Neuronal stem cell (in vitro differentiated cells): Measurements from ENCODE around the gene PSMA8.
"Not testable (repeated sequence)": the region's sequence is repeated elsewhere in the genome, so short reads cannot be mapped to it uniquely, and the experiment has no call there.

Experiments used
- DNase-seq: peaks from one replicate; pipeline ENCODE4 v3.0.0-alpha.2; 2013; ENCODE audit warnings: low spot score
- H2AFZ ChIP-seq: one replicate; pipeline ENCODE4 v1.6.1; 2013; ENCODE audit warnings: mild to moderate bottlenecking, low read length, inconsistent platforms
- H2AK5ac ChIP-seq: 2 replicates; pipeline ENCODE4 v1.6.1; 2013; ENCODE audit warnings: low read depth, mild to moderate bottlenecking, inconsistent platforms, low read length, moderate library complexity, mixed read lengths
- H2BK120ac ChIP-seq: 2 replicates; pipeline ENCODE4 v1.6.1; 2013; ENCODE audit warnings: low read depth, mild to moderate bottlenecking, inconsistent platforms, low read length, moderate library complexity, mixed read lengths
- H2BK12ac ChIP-seq: one replicate; pipeline ENCODE4 v1.6.1; 2013; ENCODE audit warnings: low read length, inconsistent platforms
- H2BK15ac ChIP-seq: 2 replicates; pipeline ENCODE4 v1.6.1; 2013; ENCODE audit warnings: mild to moderate bottlenecking, low read length, inconsistent platforms, mixed read lengths
- H2BK5ac ChIP-seq: one replicate; pipeline ENCODE4 v1.6.1; 2013; ENCODE audit warnings: inconsistent platforms, mild to moderate bottlenecking, low read length, moderate library complexity
- H3K14ac ChIP-seq: one replicate; pipeline ENCODE4 v1.6.1; 2013; ENCODE audit warnings: low read length, inconsistent platforms
- H3K18ac ChIP-seq: 2 replicates; pipeline ENCODE4 v1.6.1; 2013; ENCODE audit warnings: low read length, inconsistent platforms
- H3K23ac ChIP-seq: 2 replicates; pipeline ENCODE4 v1.6.1; 2013; ENCODE audit warnings: low read depth, mild to moderate bottlenecking, mixed read lengths, low read length, inconsistent platforms; ENCODE audit not compliant: poor library complexity
- H3K27ac ChIP-seq: replicated peaks from 3 replicates; pipeline ENCODE4 v1.5.1; 2013; ENCODE audit warnings: low read length, inconsistent platforms
- H3K27me3 ChIP-seq, 3 experiments: 2 replicates each; pipeline ENCODE4 v1.6.1; 2013; ENCODE audit warnings: low read length in 3 of 3, mild to moderate bottlenecking in 2 of 3, inconsistent platforms in 1 of 3, low read depth in 1 of 3, mixed read lengths in 1 of 3, moderate library complexity in 1 of 3; ENCODE audit not compliant: control insufficient read depth in 3 of 3, insufficient read depth in 3 of 3
- H3K36me3 ChIP-seq, 2 donors: replicated peaks in 1 of 2; 2 replicates each; pipeline ENCODE4 v1.6.1; 2013; ENCODE audit warnings: low read length in 2 of 2; ENCODE audit not compliant: control insufficient read depth in 2 of 2, insufficient read depth in 2 of 2
- H3K4ac ChIP-seq: 2 replicates; pipeline ENCODE4 v1.6.1; 2013; ENCODE audit warnings: inconsistent platforms, mild to moderate bottlenecking, low read length, moderate library complexity
- H3K4me1 ChIP-seq, 2 donors: 1 replicate in 1 of 2; 2 replicates in 1 of 2; pipeline ENCODE4 v1.6.1; 2013; ENCODE audit warnings: low read length in 2 of 2, low read depth in 1 of 2; ENCODE audit not compliant: control insufficient read depth in 2 of 2, insufficient read depth in 1 of 2
- H3K4me2 ChIP-seq: one replicate; pipeline ENCODE4 v1.6.1; 2013; ENCODE audit warnings: mild to moderate bottlenecking, low read length, inconsistent platforms; ENCODE audit not compliant: insufficient read depth, poor library complexity, severe bottlenecking
- H3K4me3 ChIP-seq, 2 donors: 2 replicates each; pipeline ENCODE4 v1.5.1; 2013; ENCODE audit warnings: low read length in 2 of 2, mild to moderate bottlenecking in 2 of 2, inconsistent platforms in 1 of 2, moderate library complexity in 1 of 2
- H3K79me1 ChIP-seq: one replicate; pipeline ENCODE4 v1.6.1; 2013; ENCODE audit warnings: low read depth, mild to moderate bottlenecking, inconsistent platforms, low read length, moderate library complexity
- H3K9ac ChIP-seq: one replicate; pipeline ENCODE4 v1.6.1; 2013; ENCODE audit warnings: mild to moderate bottlenecking, low read depth, low read length, inconsistent platforms; ENCODE audit not compliant: poor library complexity
- H3K9me3 ChIP-seq, 2 donors: replicated peaks in 1 of 2; 2 replicates each; pipeline versions ENCODE3 to v1.6.1; 2013; ENCODE audit warnings: low read length in 2 of 2, mild to moderate bottlenecking in 2 of 2, inconsistent platforms in 1 of 2, low read depth in 1 of 2, mixed read lengths in 1 of 2, moderate library complexity in 1 of 2; ENCODE audit not compliant: control insufficient read depth in 2 of 2, insufficient read depth in 1 of 2
- H4K8ac ChIP-seq: one replicate; pipeline ENCODE4 v1.6.1; 2013; ENCODE audit warnings: low read depth, mild to moderate bottlenecking, inconsistent platforms, low read length, moderate library complexity
- H4K91ac ChIP-seq: one replicate; pipeline ENCODE4 v1.6.1; 2013; ENCODE audit warnings: low read length, low read depth, mild to moderate bottlenecking, inconsistent platforms; ENCODE audit not compliant: poor library complexity
- WGBS, 2 donors: extraction: QIAGEN DNeasy Blood & Tissue Kit; methylation state at CpG; one replicate each; pipeline ENCODE4 v1.1.7; 2013; ENCODE audit warnings: missing lambda C conversion rate in 2 of 2, mixed read lengths in 1 of 2; ENCODE audit not compliant: insufficient read length in 2 of 2, insufficient replicate concordance in 1 of 2; ENCODE audit errors: extremely low coverage in 2 of 2; 5-methylcytosine and 5-hydroxymethylcytosine counted together

Gene PSMA8

GRCh38 chr18:26119246-26119645 is 14.4 kb upstream of the PSMA8 start:
- Histone ChIP-seq H3K18ac (no peak overlapping the region), H2BK120ac (no peak overlapping the region), H3K27ac (no peak overlapping the region), H3K23ac (no peak overlapping the region), H2BK15ac (no peak overlapping the region), H3K79me1 (no peaks in the 10 kb centered on the region), H2AFZ (no peak overlapping the region), H3K27me3 (no peaks in the 10 kb centered on the region), H4K91ac (no peak overlapping the region), H2AK5ac (no peak overlapping the region), H3K4me2 (no peak overlapping the region), H4K8ac (no peak overlapping the region), H2BK12ac (no peak overlapping the region), H3K14ac (no peak overlapping the region), H3K4ac (no peak overlapping the region), H3K9me3 (peaks cover 2 to 3% of the 10 kb centered on the region in 2 donors), H3K4me3 (no peak overlapping the region), H2BK5ac (no peak overlapping the region), H3K36me3 (no peaks in the 10 kb centered on the region), H3K9ac (no peak overlapping the region), H3K4me1 (no peaks in the 10 kb centered on the region)
- DNase-seq: no peak
- WGBS, 2 donors: no CpG with 5 or more reads among the region's 5 CpGs

DNA sequence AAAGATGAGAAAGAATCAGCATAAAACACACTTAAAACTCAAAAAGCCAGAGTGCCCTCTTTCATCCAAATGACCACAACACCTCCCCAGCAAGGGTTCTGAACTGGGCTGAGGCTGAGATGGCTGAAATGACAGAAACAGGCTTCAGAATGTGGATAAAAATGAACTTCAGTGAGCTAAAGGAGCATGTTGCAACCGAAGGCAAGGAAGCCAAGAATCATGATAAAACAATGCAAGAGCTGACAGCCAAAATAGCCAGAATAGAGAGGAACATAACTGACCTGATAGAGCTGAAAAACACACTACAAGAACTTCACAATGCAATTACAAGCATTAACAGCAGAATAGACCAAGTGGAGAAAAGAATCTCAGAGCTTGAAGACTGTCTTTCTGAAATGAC is 12.2 kb upstream of the PSMA8 start:
- H2AK5ac ChIP-seq: no peak overlapping the region
- no peak overlapping the region for H3K23ac ChIP-seq
- H3K27me3 ChIP-seq: no peaks in the 10 kb centered on the region
- H3K4me1 ChIP-seq: no peaks in the 10 kb centered on the region
- H4K91ac ChIP-seq: no peak overlapping the region
- H2BK15ac ChIP-seq: no peak overlapping the region
- H3K36me3 ChIP-seq: no peaks in the 10 kb centered on the region
- no peak for DNase-seq
- H3K18ac ChIP-seq: no peak overlapping the region
- H2BK120ac ChIP-seq: no peak overlapping the region
- H2AFZ ChIP-seq: no peak overlapping the region
- H3K9me3 ChIP-seq: peaks cover 2 to 3% of the 10 kb centered on the region in 2 donors
- H2BK5ac ChIP-seq: no peak overlapping the region
- H2BK12ac ChIP-seq: no peak overlapping the region
- H3K14ac ChIP-seq: no peak overlapping the region
- H3K4me3 ChIP-seq: no peak overlapping the region
- no CpG with 5 or more reads among the region's 1 CpG for WGBS, 2 donors
- H3K9ac ChIP-seq: no peak overlapping the region
- no peak overlapping the region for H3K4ac ChIP-seq
- H4K8ac ChIP-seq: no peak overlapping the region
- H3K27ac ChIP-seq: no peak overlapping the region
- H3K4me2 ChIP-seq: no peak overlapping the region
- no peaks in the 10 kb centered on the region for H3K79me1 ChIP-seq

- H3K4ac ChIP-seq, H4K8ac ChIP-seq, H2BK12ac ChIP-seq, H3K23ac ChIP-seq, H2BK5ac ChIP-seq, H2AFZ ChIP-seq, H3K18ac ChIP-seq, H3K79me1 ChIP-seq, H4K91ac ChIP-seq, H3K4me2 ChIP-seq, H2AK5ac ChIP-seq, H3K27ac ChIP-seq, H2BK15ac ChIP-seq, H3K9ac ChIP-seq, H3K4me1 ChIP-seq, H3K9me3 ChIP-seq, DNase-seq, H2BK120ac ChIP-seq, H3K14ac ChIP-seq, H3K27me3 ChIP-seq, H3K36me3 ChIP-seq, H3K4me3 ChIP-seq: not testable (repeated sequence)
- no CpG with 5 or more reads among the region's 2 CpGs for WGBS, 2 donors
Observed at GRCh38 chr18:26121994-26122393, 11.7 kb upstream of the PSMA8 start.

GRCh38 chr18:26127786-26128185 is 5.9 kb upstream of the PSMA8 start:
- Histone ChIP-seq H2BK120ac (no peak overlapping the region), H4K91ac (no peak overlapping the region), H3K4me1 (no peaks in the 10 kb centered on the region), H3K23ac (no peak overlapping the region), H3K4ac (no peak overlapping the region), H2AK5ac (no peak overlapping the region), H3K9me3 (no peaks in the 10 kb centered on the region), H2AFZ (no peak overlapping the region), H3K27ac (no peak overlapping the region), H3K18ac (no peak overlapping the region), H3K27me3 (no peaks in the 10 kb centered on the region), H3K36me3 (no peaks in the 10 kb centered on the region), H3K4me3 (no peak overlapping the region), H3K9ac (no peak overlapping the region), H4K8ac (no peak overlapping the region), H3K4me2 (no peak overlapping the region), H2BK12ac (no peak overlapping the region), H2BK5ac (no peak overlapping the region), H3K79me1 (no peaks in the 10 kb centered on the region), H2BK15ac (no peak overlapping the region), H3K14ac (no peak overlapping the region)
- DNase-seq: no peak
- WGBS, 2 donors: no CpG with 5 or more reads among the region's 5 CpGs
